Mammary epithelial cell (primary cell): ENCODE results near the gene CDC73.

Source experiments
- EZH2 ChIP-seq: IDR thresholded peaks from 2 replicates; pipeline ENCODE4 v1.6.1; 2012; ENCODE audit warnings: low read length, inconsistent platforms, borderline replicate concordance
- TF ChIP-seq, protein P1 (sequence below), 2 donors: IDR thresholded peaks in 1 of 2; conservative IDR thresholded peaks in 1 of 2; 2 replicates each; pipeline ENCODE4 v1.5.1; 2011 to 2012; ENCODE audit warnings: inconsistent platforms in 2 of 2, low read length in 2 of 2, mild to moderate bottlenecking in 2 of 2, control low read depth in 1 of 2, low read depth in 1 of 2; ENCODE audit not compliant: insufficient read depth in 1 of 2; ENCODE audit errors: extremely low read depth in 1 of 2

GRCh38 chr1:193270996-193271395, 149.2 kb downstream of the CDC73 start:
- TF ChIP-seq, protein P1, sequence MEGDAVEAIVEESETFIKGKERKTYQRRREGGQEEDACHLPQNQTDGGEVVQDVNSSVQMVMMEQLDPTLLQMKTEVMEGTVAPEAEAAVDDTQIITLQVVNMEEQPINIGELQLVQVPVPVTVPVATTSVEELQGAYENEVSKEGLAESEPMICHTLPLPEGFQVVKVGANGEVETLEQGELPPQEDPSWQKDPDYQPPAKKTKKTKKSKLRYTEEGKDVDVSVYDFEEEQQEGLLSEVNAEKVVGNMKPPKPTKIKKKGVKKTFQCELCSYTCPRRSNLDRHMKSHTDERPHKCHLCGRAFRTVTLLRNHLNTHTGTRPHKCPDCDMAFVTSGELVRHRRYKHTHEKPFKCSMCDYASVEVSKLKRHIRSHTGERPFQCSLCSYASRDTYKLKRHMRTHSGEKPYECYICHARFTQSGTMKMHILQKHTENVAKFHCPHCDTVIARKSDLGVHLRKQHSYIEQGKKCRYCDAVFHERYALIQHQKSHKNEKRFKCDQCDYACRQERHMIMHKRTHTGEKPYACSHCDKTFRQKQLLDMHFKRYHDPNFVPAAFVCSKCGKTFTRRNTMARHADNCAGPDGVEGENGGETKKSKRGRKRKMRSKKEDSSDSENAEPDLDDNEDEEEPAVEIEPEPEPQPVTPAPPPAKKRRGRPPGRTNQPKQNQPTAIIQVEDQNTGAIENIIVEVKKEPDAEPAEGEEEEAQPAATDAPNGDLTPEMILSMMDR (conservative IDR thresholded peaks at IDR 0.05 in 1 of 2, IDR thresholded peaks at IDR 0.05 in 1 of 2; ENCODE audit: extremely low read depth in 1 of 2, insufficient read depth in 1 of 2, low read depth in 1 of 2, low read length in 2 of 2), result no peak
- no peak for TF ChIP-seq EZH2
